Stimulated activated naive CD8-positive, alpha-beta T cell treated with anti-CD3 and anti-CD28 coated beads, Interleukin-15, Interleukin-2, amounts not matched to agents 100 ng/mL and 50 ng/mL, for 24 hours (primary cell): ENCODE measurements around the gene CDH15.
"Not testable (repeated sequence)": the region's sequence is repeated elsewhere in the genome, so short reads cannot be mapped to it uniquely, and the experiment has no call there.

Experiments
- H3K27ac Mint-ChIP-seq: one replicate; pipeline ENCODE4 v1.8.0; 2021; ENCODE audit warnings: mild to moderate bottlenecking, mixed read lengths
- H3K27me3 Mint-ChIP-seq: one replicate; pipeline ENCODE4 v1.8.0; 2021; ENCODE audit warnings: mixed read lengths
- H3K36me3 Mint-ChIP-seq: one replicate; pipeline ENCODE4 v1.8.0; 2021; ENCODE audit warnings: low read depth, mixed read lengths
- H3K4me1 Mint-ChIP-seq: one replicate; pipeline ENCODE4 v1.8.0; 2021; ENCODE audit warnings: low read depth, mixed read lengths
- H3K4me3 Mint-ChIP-seq: one replicate; pipeline ENCODE4 v1.8.0; 2021; ENCODE audit warnings: mild to moderate bottlenecking, mixed read lengths
- H3K9me3 Mint-ChIP-seq: one replicate; pipeline ENCODE4 v1.8.0; 2021; ENCODE audit warnings: mixed read lengths

The CDH15 gene

DNA sequence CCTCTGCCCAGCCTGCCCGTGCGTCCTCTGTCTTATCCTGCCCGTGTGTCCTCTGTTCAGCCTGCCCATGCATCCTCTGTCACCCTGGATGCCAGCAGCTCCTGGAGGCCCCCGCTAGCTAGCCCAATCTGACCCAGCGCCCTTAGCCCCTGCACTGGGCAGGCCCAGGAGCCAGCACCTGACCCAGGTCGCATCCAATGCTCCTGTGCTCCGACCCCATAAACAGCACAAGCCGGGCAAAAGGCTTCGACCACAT lies 13.1 kb downstream of the CDH15 start:
- no peaks in the 10 kb centered on the region for H3K4me1 Mint-ChIP-seq
- no peak overlapping the region for H3K27ac Mint-ChIP-seq
- H3K27me3 Mint-ChIP-seq, result no peaks in the 10 kb centered on the region
- H3K36me3 Mint-ChIP-seq, result no peaks in the 10 kb centered on the region
- no peak overlapping the region for H3K4me3 Mint-ChIP-seq
- no peaks in the 10 kb centered on the region for H3K9me3 Mint-ChIP-seq

DNA sequence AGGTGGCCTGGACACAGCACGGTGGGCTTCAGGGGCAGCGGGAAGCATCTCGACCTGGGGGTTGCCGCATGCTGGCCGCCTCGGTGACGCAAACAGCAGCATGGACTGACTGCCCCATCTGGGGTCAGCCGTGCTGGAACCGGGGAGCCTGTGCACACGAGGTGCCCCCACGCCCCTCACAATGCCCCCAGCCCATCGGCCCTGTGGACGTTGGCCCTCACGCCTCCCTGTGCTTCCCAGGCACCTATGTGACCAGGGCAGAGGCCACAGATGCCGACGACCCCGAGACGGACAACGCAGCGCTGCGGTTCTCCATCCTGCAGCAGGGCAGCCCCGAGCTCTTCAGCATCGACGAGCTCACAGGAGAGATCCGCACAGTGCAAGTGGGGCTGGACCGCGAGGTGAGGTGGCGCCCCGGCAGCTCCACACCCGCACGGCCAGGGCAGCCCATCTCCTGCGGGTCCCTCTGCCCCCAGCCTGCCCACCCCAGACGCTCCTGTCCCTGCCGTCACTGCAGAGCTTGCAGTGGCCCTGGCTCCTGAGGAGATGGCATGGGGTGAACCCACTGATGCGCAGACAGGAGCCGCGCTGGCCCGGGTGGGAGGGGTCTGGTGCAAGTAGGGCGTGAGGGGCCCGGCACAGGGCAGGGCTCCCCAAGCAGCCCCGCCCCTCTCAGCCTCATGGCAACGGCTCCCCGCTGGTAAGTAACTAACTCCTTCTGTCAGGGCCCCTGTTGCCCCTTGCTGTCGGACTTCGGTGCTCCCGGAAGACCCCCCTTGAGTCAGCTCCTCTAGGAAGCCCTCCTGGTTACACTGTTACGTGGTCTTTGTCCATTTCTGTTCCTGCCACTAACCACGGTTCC lies 13.6 kb downstream of the CDH15 start:
- H3K4me1 Mint-ChIP-seq, result no peaks in the 10 kb centered on the region
- H3K9me3 Mint-ChIP-seq, result no peaks in the 10 kb centered on the region
- no peak overlapping the region for H3K4me3 Mint-ChIP-seq
- no peaks in the 10 kb centered on the region for H3K36me3 Mint-ChIP-seq
- no peak overlapping the region for H3K27ac Mint-ChIP-seq
- H3K27me3 Mint-ChIP-seq, result no peaks in the 10 kb centered on the region

DNA sequence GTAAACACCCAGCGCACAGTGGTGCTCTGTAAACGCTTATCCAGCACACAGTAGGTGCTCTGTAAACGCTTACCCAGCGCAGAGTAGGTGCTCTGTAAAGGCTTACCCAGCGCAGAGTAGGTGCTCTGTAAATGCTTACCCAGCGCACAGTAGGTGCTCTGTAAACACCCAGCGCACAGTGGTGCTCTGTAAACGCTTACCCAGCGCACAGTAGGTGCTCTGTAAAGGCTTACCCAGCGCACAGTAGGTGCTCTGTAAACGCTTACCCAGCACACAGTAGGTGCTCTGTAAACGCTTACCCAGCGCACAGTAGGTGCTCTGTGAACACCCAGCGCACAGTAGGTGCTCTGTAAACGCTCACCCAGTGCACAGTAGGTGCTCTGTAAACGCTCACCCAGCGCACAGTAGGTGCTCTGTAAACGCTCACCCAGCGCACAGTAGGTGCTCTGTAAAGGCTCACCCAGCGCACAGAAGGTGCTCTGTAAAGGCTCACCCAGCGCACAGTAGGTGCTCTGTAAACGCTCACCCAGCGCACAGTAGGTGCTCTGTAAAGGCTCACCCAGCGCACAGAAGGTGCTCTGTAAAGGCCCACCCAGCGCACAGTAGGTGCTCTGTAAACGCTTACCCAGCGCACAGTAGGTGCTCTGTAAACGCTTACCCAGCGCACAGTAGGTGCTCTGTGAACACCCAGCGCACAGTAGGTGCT lies 14.5 kb downstream of the CDH15 start:
- not testable (repeated sequence) for H3K36me3 Mint-ChIP-seq, H3K4me1 Mint-ChIP-seq, H3K4me3 Mint-ChIP-seq, H3K9me3 Mint-ChIP-seq, H3K27me3 Mint-ChIP-seq, H3K27ac Mint-ChIP-seq

DNA sequence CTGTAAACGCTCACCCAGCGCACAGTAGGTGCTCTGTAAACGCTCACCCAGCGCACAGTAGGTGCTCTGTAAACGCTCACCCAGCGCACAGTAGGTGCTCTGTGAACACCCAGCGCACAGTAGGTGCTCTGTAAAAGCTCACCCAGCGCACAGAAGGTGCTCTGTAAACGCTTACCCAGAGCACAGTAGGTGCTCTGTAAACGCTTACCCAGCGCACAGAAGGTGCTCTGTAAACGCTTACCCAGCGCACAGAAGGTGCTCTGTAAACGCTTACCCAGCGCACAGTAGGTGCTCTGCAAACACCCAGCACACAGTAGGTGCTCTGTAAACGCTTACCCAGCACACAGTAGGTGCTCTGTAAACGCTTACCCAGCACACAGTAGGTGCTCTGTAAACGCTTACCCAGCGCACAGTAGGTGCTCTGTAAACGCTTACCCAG lies 15.1 kb downstream of the CDH15 start:
- not testable (repeated sequence) for H3K9me3 Mint-ChIP-seq, H3K4me1 Mint-ChIP-seq, H3K27me3 Mint-ChIP-seq, H3K36me3 Mint-ChIP-seq, H3K27ac Mint-ChIP-seq, H3K4me3 Mint-ChIP-seq

DNA sequence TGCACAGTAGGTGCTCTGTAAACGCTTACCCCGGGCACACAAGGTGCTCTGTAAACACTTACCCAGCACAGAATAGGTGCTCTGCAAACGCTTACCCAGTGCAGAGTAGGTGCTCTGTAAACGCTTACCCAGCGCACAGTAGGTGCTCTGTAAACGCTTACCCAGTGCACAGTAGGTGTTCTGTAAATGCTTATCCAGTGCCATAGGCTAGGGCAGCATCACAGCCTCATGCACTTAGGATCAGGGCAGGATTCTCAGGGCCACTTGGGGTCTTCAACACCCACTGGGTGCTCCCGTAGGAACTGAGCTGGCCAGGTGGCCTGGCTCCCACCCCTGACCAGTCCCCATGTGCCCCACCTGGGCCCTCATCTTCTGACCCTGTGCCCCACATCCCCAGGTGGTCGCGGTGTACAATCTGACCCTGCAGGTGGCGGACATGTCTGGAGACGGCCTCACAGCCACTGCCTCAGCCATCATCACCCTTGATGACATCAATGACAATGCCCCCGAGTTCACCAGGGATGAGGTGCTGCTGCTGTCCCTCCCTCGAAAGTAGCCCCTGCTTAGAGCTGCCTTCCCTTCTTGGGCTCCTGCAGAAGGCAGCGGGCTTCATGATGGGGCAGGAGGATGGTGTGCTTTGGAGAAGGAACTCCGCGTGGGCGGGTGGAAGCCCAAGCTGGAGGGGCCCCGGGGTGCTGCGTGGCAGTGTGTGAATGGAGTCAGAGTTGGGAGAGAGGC lies 15.7 kb downstream of the CDH15 start:
- H3K27me3 Mint-ChIP-seq, result no peaks in the 10 kb centered on the region
- no peak overlapping the region for H3K27ac Mint-ChIP-seq
- no peak overlapping the region for H3K4me3 Mint-ChIP-seq
- H3K4me1 Mint-ChIP-seq, result no peaks in the 10 kb centered on the region
- no peaks in the 10 kb centered on the region for H3K36me3 Mint-ChIP-seq
- no peaks in the 10 kb centered on the region for H3K9me3 Mint-ChIP-seq

DNA sequence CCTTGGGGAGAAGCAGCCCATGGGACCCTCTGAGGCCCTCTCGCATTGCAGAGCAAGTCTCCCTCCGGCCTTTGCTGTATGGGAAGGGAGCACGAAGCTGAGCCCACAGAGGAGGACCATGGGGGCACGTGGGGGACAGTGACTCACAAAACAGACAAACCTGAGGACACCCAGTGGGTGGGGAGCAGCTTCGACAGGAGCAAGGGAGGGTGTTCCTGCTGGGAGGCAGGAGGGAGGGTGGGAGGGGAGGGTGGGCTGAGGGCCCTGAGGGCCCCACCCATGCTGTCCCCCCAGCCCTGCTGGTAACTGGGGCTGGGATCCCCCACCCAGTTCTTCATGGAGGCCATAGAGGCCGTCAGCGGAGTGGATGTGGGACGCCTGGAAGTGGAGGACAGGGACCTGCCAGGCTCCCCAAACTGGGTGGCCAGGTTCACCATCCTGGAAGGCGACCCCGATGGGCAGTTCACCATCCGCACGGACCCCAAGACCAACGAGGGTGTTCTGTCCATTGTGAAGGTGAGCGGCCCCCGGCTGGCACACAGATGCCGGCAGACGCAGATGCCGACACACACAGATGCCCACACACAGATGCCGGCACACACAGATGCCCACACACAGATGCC lies 16.3 kb downstream of the CDH15 start:
- no peaks in the 10 kb centered on the region for H3K9me3 Mint-ChIP-seq
- H3K27ac Mint-ChIP-seq, result no peak overlapping the region
- H3K27me3 Mint-ChIP-seq, result no peaks in the 10 kb centered on the region
- no peaks in the 10 kb centered on the region for H3K36me3 Mint-ChIP-seq
- no peak overlapping the region for H3K4me3 Mint-ChIP-seq
- H3K4me1 Mint-ChIP-seq, result no peaks in the 10 kb centered on the region

DNA sequence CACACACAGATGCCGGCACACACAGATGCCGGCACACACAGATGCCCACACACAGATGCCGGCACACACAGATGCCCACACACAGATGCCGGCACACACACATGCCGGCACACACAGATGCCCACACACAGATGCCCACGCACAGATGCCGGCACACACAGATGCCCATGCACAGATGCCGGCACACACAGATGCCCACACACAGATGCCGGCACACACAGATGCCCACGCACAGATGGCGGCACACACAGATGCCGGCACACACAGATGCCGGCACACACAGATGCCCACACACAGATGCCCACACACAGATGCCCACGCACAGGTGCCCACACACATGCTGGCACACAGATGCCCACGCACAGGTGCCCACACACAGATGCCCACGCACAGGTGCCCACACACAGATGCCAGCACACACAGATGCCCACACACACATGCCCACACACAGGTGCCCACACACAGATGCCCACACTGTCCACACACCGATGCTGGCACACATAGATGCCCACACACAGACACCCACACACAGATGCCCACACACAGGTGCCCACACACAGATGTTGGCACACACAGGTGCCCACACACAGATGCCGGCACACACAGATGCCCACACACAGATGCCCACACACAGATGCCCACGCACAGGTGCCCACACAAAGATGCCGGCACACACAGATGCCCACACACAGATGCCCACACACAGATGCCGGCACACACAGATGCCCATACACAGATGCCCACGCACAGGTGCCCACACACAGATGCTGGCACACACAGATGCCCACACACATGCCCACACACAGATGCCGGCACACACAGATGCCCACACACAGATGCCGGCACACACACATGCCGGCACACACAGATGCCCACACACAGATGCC lies 17.2 kb downstream of the CDH15 start:
- not testable (repeated sequence) for H3K36me3 Mint-ChIP-seq, H3K4me3 Mint-ChIP-seq, H3K9me3 Mint-ChIP-seq, H3K4me1 Mint-ChIP-seq, H3K27ac Mint-ChIP-seq, H3K27me3 Mint-ChIP-seq

DNA sequence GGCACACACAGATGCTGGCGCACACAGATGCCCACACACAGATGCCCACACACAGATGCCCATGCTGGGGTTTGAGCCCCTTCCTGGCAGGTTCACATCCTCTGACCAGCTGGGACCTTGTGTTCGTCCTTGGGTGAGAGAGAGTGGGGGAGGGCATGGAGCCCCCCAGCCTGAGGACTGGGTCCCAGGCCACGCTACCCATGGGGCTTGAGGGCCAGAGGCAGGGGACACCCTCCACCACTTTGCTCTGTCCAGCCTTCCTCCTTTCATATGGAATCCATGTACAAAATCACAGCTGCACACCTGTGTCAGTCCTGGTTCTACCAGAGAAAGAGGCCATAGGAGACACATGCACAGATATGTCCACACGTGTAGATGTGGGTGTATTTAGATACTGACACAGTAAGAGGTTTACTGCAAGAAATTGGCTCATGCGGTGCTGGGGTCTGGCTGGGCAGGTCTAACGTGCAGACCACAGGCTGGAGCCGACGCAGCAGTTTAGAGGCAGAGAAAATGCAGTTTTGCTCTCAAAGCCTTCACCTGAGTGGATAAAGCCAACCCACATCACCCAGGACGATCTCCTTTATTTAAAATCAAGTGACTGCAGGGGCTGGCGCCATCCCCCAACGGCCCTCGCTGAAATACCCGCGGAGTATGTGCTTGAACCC lies 17.9 kb downstream of the CDH15 start:
- Mint-ChIP-seq H3K27ac (no peak overlapping the region), H3K27me3 (no peaks in the 10 kb centered on the region), H3K4me1 (no peaks in the 10 kb centered on the region), H3K9me3 (no peaks in the 10 kb centered on the region), H3K4me3 (no peak overlapping the region), H3K36me3 (no peaks in the 10 kb centered on the region)

DNA sequence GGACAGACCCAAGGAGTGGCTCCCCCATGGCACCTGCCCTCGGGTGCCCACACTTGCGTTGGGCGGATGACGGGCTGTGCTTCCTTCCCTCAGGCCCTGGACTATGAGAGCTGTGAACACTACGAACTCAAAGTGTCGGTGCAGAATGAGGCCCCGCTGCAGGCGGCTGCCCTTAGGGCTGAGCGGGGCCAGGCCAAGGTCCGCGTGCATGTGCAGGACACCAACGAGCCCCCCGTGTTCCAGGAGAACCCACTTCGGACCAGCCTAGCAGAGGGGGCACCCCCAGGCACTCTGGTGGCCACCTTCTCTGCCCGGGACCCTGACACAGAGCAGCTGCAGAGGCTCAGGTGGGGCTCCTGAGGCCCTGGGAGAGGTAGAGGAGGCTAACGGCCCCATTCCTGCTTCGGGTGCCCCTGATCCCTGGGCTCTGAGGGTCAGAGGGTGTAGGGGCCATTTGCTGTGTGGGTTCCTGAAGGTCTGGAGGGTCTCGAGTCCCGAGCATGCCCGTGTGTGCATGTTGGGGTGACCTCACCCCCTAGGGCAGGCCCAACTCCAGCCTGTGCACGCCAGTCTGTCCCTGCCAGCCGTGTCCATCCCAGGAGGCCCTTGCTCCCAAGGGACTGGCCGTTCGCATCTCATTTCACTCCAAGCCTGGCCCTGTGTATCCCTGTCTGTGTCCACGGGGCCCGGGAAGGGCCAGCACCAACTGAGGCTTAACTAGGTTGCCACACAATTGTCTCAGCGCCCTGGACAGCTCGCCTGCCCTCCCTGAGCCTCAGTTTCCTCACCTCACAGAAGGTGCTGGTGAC lies 18.8 kb downstream of the CDH15 start:
- no peaks in the 10 kb centered on the region for H3K4me1 Mint-ChIP-seq
- no peaks in the 10 kb centered on the region for H3K9me3 Mint-ChIP-seq
- H3K4me3 Mint-ChIP-seq, result peak overlapping the region; percentile 20
- H3K27ac Mint-ChIP-seq, result no peak overlapping the region
- no peaks in the 10 kb centered on the region for H3K27me3 Mint-ChIP-seq
- no peaks in the 10 kb centered on the region for H3K36me3 Mint-ChIP-seq

DNA sequence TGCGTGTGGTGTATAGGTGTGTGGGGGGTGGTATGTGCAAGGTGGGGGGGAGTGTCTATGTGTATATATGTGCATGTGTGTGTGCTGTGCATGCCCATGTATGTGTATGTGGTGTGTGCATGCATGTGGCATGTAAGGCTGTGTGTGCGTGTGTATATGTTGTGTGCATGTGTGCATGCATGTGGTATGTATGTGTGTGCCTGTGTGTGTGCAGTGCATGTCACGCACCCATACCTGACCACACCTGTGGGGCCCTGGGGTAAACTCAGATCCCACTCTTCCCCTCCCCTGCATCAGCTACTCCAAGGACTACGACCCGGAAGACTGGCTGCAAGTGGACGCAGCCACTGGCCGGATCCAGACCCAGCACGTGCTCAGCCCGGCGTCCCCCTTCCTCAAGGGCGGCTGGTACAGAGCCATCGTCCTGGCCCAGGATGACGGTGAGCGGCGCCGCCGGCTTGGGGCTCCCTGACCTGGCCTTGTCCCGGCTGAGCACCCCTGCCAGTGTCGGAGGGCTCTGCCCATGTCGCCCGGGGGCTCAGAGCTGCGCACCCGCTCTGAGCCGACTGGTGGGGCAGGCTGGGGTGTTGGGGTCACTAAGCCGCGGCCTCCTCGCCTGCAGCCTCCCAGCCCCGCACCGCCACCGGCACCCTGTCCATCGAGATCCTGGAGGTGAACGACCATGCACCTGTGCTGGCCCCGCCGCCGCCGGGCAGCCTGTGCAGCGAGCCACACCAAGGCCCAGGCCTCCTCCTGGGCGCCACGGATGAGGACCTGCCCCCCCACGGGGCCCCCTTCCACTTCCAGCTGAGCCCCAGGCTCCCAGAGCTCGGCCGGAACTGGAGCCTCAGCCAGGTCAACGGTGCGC lies 19.7 kb downstream of the CDH15 start:
- Mint-ChIP-seq H3K36me3 (no peaks in the 10 kb centered on the region), H3K4me1 (no peaks in the 10 kb centered on the region), H3K9me3 (no peaks in the 10 kb centered on the region), H3K4me3 (peak overlapping the region; percentile 20), H3K27me3 (no peaks in the 10 kb centered on the region), H3K27ac (peak overlapping the region; percentile 26)

DNA sequence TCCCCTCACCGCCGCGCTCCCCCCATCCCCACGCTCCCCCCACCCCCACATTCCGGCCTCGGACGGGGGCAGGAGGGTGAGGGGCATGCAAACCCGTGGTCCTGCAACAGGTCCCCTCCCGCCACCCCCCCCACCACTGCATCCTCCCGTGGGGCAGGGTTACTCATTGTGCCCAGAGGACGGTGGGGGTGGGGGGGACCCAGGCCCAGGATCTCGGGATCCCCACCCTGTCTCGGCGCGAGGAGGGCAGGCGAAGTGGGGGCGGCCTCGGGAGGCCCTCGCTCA lies 20.3 kb downstream of the CDH15 start:
- H3K36me3 Mint-ChIP-seq, result no peaks in the 10 kb centered on the region

DNA sequence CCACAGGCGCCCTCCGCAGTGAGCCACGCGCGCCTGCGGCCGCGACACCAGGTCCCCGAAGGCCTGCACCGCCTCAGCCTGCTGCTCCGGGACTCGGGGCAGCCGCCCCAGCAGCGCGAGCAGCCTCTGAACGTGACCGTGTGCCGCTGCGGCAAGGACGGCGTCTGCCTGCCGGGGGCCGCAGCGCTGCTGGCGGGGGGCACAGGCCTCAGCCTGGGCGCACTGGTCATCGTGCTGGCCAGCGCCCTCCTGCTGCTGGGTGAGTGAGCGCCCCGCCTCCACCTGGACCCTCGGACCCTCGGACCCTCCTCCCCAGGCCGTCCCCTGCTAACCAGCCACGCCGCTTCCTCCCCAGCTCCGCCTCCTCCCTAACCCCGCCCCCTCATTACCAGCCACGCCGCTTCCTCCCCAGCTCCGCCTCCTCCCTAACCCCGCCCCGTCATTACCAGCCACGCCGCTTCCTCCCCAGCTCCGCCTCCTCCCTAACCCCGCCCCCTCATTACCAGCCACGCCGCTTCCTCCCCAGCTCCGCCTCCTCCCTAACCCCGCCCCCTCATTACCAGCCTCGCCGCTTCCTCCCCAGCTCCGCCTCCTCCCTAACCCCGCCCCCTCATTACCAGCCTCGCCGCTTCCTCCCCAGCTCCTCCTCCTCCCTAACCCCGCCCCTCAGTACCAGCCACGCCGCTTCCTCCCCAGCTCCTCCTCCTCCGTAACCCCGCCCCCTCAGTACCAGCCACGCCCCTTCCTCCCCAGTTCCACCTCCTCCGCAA lies 20.8 kb downstream of the CDH15 start:
- not testable (repeated sequence) for H3K27ac Mint-ChIP-seq, H3K4me1 Mint-ChIP-seq

More for the DNA sequence above, 20.3 kb downstream of the CDH15 start:
- H3K4me3 Mint-ChIP-seq, result no peak overlapping the region
- H3K27ac Mint-ChIP-seq, result no peak overlapping the region
- H3K4me1 Mint-ChIP-seq, result no peaks in the 10 kb centered on the region
- no peaks in the 10 kb centered on the region for H3K27me3 Mint-ChIP-seq
- H3K9me3 Mint-ChIP-seq, result no peaks in the 10 kb centered on the region

More for the DNA sequence above, 20.8 kb downstream of the CDH15 start:
- not testable (repeated sequence) for H3K9me3 Mint-ChIP-seq, H3K36me3 Mint-ChIP-seq, H3K27me3 Mint-ChIP-seq, H3K4me3 Mint-ChIP-seq
